Thyroid gland (tissue), 4 donors: Measurements from ENCODE around the gene NUDT22.

Experiments
- POLR2A ChIP-seq, 2 donors: fragments of 450-650 bp; IDR thresholded peaks; one replicate each; pipeline ENCODE4 v1.6.1; 2017; ENCODE audit warnings: antibody characterized with exemption in 2 of 2, mild to moderate bottlenecking in 2 of 2, moderate library complexity in 1 of 2
- TF ChIP-seq, protein P1 (sequence below), 6 experiments: fragments of 200-600 bp in 3 of 6; fragments of 450-650 bp in 3 of 6; sonication (generic) in 3 of 6; IDR thresholded peaks; one replicate each; pipeline ENCODE4 v1.5.1; 2016 to 2019; ENCODE audit warnings: antibody characterized with exemption in 6 of 6, mild to moderate bottlenecking in 2 of 6, inconsistent platforms in 1 of 6, moderate library complexity in 1 of 6

DNA sequence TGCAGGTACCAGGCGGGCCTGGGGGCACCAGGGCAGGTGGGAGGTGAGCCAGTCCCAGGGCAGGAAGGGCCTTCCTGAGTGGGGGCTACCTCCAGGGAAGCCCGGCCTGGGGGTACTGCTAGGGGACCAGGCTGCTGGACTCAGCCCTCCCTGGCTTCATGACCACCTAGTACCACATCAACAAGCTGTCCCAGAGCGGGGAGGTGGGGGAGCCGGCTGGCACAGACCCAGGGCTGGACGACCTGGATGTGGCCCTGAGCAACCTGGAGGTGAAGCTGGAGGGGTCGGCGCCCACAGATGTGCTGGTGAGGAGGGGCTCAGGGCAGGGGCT lies 6.8 kb upstream of the NUDT22 start:
- no peak for TF ChIP-seq POLR2A (IDR thresholded peaks at IDR 0.05)
- TF ChIP-seq, protein P1, sequence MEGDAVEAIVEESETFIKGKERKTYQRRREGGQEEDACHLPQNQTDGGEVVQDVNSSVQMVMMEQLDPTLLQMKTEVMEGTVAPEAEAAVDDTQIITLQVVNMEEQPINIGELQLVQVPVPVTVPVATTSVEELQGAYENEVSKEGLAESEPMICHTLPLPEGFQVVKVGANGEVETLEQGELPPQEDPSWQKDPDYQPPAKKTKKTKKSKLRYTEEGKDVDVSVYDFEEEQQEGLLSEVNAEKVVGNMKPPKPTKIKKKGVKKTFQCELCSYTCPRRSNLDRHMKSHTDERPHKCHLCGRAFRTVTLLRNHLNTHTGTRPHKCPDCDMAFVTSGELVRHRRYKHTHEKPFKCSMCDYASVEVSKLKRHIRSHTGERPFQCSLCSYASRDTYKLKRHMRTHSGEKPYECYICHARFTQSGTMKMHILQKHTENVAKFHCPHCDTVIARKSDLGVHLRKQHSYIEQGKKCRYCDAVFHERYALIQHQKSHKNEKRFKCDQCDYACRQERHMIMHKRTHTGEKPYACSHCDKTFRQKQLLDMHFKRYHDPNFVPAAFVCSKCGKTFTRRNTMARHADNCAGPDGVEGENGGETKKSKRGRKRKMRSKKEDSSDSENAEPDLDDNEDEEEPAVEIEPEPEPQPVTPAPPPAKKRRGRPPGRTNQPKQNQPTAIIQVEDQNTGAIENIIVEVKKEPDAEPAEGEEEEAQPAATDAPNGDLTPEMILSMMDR (IDR thresholded peaks at IDR 0.05): no peak
